ENCODE data around the gene NDOR1. TPM values are rescaled to one million over a fixed set of nuclear protein-coding genes. Genes with fewer than 3 reads are reported as not detected.

NDOR1 gene
- polyA plus RNA-seq, 3 donors: 4.4 to 26.9 (median 5.2) TPM

GRCh38 chr9:137167747-137168572 lies 37.5 kb upstream of the NDOR1 start:
- peaks cover 0 to 5% of the 10 kb centered on the region in 2 donors for H3K9me3 ChIP-seq (replicated peaks in 1 of 2; ENCODE audit: control insufficient read depth in 1 of 2, insufficient read depth in 1 of 2, low read length in 2 of 2)
- Mint-ChIP-seq H3K4me3 (peak overlapping the region in 1 of 2 donors; percentile 64), H3K9me3 (peaks cover 0 to 11% (median 0%) of the 10 kb centered on the region in 7 donors), H3K4me1 (peaks cover 6% of the 10 kb centered on the region), H3K27ac (no peak overlapping the region), H3K36me3 (no peaks in the 10 kb centered on the region), H3K27me3 (ENCODE audit: low read depth in 3 of 3) (peaks cover 54 to 93% (median 79%) of the 10 kb centered on the region in 3 donors)
- intact Hi-C loops (cut with micrococcal nuclease): no loop called here
- no peaks in the 10 kb centered on the region for H4K20me1 ChIP-seq (ENCODE audit: insufficient read depth, low read length)
- H3K9ac ChIP-seq (ENCODE audit: insufficient read depth, low read length, poor library complexity, severe bottlenecking): no peak overlapping the region
- H3K4me2 ChIP-seq (replicated peaks; ENCODE audit: extremely low read depth, low read length, poor library complexity, severe bottlenecking): no peak overlapping the region
- no peak overlapping the region for H2AFZ ChIP-seq (ENCODE audit: insufficient read depth, low read depth, low read length, poor library complexity, severe bottlenecking)
- DNase-seq: no peak
- TF ChIP-seq CTCF (IDR thresholded peaks at IDR 0.05): no peak
- H3K27ac ChIP-seq (ENCODE audit: low read depth in 1 of 2, low read length in 2 of 2): no peak overlapping the region
- 9% methylated on average over 52 of the region's 57 CpGs for WGBS (ENCODE audit: insufficient coverage)
- peaks cover 3 to 13% of the 10 kb centered on the region in 2 donors for H3K4me1 ChIP-seq (ENCODE audit: control insufficient read depth in 1 of 2, insufficient read depth in 2 of 2, low read length in 2 of 2)
- peaks cover 6 to 76% of the 10 kb centered on the region in 2 donors for H3K27me3 ChIP-seq (ENCODE audit: control insufficient read depth in 2 of 2, insufficient read depth in 2 of 2, low read length in 2 of 2)
- H3K4me3 ChIP-seq (replicated peaks in 1 of 3; ENCODE audit: low read depth in 2 of 3, low read length in 3 of 3): no peak overlapping the region
- no peaks in the 10 kb centered on the region for H3K79me2 ChIP-seq (ENCODE audit: insufficient read depth, low read length)
- H3K36me3 ChIP-seq (replicated peaks in 1 of 2; ENCODE audit: control insufficient read depth in 1 of 2, insufficient read depth in 2 of 2, low read length in 2 of 2): no peaks in the 10 kb centered on the region

GRCh38 chr9:137168573-137168903 lies 37.0 kb upstream of the NDOR1 start:
- Histone ChIP-seq H3K9ac (ENCODE audit: insufficient read depth, low read length, poor library complexity, severe bottlenecking) (no peak overlapping the region), H3K4me1 (ENCODE audit: control insufficient read depth in 1 of 2, insufficient read depth in 2 of 2, low read length in 2 of 2) (peaks cover 0 to 7% of the 10 kb centered on the region in 2 donors), H3K79me2 (ENCODE audit: insufficient read depth, low read length) (no peaks in the 10 kb centered on the region), H3K27me3 (ENCODE audit: control insufficient read depth in 2 of 2, insufficient read depth in 2 of 2, low read length in 2 of 2) (peaks cover 3 to 75% of the 10 kb centered on the region in 2 donors), H2AFZ (ENCODE audit: insufficient read depth, low read depth, low read length, poor library complexity, severe bottlenecking) (no peak overlapping the region), H3K27ac (ENCODE audit: low read depth in 1 of 2, low read length in 2 of 2) (no peak overlapping the region), H3K36me3 (replicated peaks in 1 of 2; ENCODE audit: control insufficient read depth in 1 of 2, insufficient read depth in 2 of 2, low read length in 2 of 2) (no peaks in the 10 kb centered on the region), H4K20me1 (ENCODE audit: insufficient read depth, low read length) (no peaks in the 10 kb centered on the region), H3K4me2 (replicated peaks; ENCODE audit: extremely low read depth, low read length, poor library complexity, severe bottlenecking) (no peak overlapping the region), H3K9me3 (replicated peaks in 1 of 2; ENCODE audit: control insufficient read depth in 1 of 2, insufficient read depth in 1 of 2, low read length in 2 of 2) (peaks cover 0 to 3% of the 10 kb centered on the region in 2 donors), H3K4me3 (replicated peaks in 1 of 3; ENCODE audit: low read depth in 2 of 3, low read length in 3 of 3) (no peak overlapping the region)
- intact Hi-C loops (cut with micrococcal nuclease): no loop called here
- Mint-ChIP-seq H3K36me3 (no peaks in the 10 kb centered on the region), H3K27me3 (ENCODE audit: low read depth in 3 of 3) (peaks cover 50 to 92% (median 77%) of the 10 kb centered on the region in 3 donors), H3K4me1 (peaks cover under 1% of the 10 kb centered on the region), H3K27ac (no peak overlapping the region), H3K4me3 (peak overlapping the region in 1 of 2 donors; percentile 63), H3K9me3 (peaks cover 0 to 6% (median 0%) of the 10 kb centered on the region in 7 donors)
- whole genome bisulfite sequencing (ENCODE audit: insufficient coverage): under 1% methylated on average over 35 of the region's 36 CpGs
- no peak for TF ChIP-seq CTCF (IDR thresholded peaks at IDR 0.05)
- DNase-seq: no peak

Data from CD14-positive monocyte (primary cell).